ENCODE results near the gene GSK3A. TPM values are rescaled to one million over a fixed set of nuclear protein-coding genes. Genes with fewer than 3 reads are reported as not detected.

The GSK3A gene
- total RNA-seq, 1 donor from 2014 or later, result 50.3 TPM

DNA sequence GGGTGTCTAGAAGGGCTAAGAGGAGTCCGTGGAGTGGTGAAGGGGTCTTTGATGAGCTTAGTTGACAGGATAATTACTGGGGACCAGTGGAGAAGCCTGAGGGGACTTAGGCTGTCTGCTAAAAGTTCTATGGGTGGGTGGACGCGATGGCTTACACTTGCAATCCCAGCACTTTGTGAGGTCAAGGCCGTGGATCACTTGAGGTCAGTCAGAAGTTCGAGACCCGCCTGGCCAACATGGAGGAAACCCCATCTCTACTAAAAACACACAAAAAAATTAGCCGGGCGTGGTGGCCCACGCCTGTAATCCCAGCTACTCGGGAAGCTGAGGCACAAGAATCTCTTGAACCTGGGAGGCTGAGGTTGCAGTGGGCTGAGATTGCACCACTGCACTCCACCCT lies 2.8 kb upstream of the GSK3A start:
- Histone ChIP-seq H3K9me3 (ENCODE audit: insufficient read depth, low read depth, low read length) (no peaks in the 10 kb centered on the region), H3K4me3 (ENCODE audit: insufficient read depth, low read depth, low read length) (no peak overlapping the region), H3K4me1 (ENCODE audit: insufficient read depth, low read length) (peaks cover 30% of the 10 kb centered on the region), H3K9ac (ENCODE audit: low read length) (peak overlapping the region; percentile 25), H3K79me2 (ENCODE audit: insufficient read depth, low read length) (peaks cover 51% of the 10 kb centered on the region), H3K27ac (ENCODE audit: low read depth, low read length) (peak overlapping the region; percentile 53), H3K36me3 (ENCODE audit: insufficient read depth, low read length) (peaks cover 11% of the 10 kb centered on the region), H3K27me3 (ENCODE audit: insufficient read depth, low read length) (no peaks in the 10 kb centered on the region), H3K4me2 (ENCODE audit: low read length) (peak overlapping the region; percentile 88), H2AFZ (ENCODE audit: low read depth, low read length) (peak overlapping the region; percentile 55), H4K20me1 (ENCODE audit: insufficient read depth, low read length) (peaks cover 50% of the 10 kb centered on the region)
- H3K9me3 Mint-ChIP-seq (ENCODE audit: unreplicated experiment), result no peaks in the 10 kb centered on the region
- H3K27ac Mint-ChIP-seq (ENCODE audit: unreplicated experiment), result peak overlapping the region; percentile 94
- H3K4me1 Mint-ChIP-seq (ENCODE audit: low read depth, unreplicated experiment), result peaks cover 31% of the 10 kb centered on the region
- no peaks in the 10 kb centered on the region for H3K27me3 Mint-ChIP-seq (ENCODE audit: low read depth, unreplicated experiment)
- TF ChIP-seq, protein P1, sequence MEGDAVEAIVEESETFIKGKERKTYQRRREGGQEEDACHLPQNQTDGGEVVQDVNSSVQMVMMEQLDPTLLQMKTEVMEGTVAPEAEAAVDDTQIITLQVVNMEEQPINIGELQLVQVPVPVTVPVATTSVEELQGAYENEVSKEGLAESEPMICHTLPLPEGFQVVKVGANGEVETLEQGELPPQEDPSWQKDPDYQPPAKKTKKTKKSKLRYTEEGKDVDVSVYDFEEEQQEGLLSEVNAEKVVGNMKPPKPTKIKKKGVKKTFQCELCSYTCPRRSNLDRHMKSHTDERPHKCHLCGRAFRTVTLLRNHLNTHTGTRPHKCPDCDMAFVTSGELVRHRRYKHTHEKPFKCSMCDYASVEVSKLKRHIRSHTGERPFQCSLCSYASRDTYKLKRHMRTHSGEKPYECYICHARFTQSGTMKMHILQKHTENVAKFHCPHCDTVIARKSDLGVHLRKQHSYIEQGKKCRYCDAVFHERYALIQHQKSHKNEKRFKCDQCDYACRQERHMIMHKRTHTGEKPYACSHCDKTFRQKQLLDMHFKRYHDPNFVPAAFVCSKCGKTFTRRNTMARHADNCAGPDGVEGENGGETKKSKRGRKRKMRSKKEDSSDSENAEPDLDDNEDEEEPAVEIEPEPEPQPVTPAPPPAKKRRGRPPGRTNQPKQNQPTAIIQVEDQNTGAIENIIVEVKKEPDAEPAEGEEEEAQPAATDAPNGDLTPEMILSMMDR (IDR thresholded peaks at IDR 0.05; ENCODE audit: insufficient read depth, low read depth, low read length), result no peak
- no peak for TF ChIP-seq EZH2 (IDR thresholded peaks at IDR 0.05; ENCODE audit: insufficient read depth, low read length)
- no peak for FAIRE-seq
- H3K4me3 Mint-ChIP-seq (ENCODE audit: unreplicated experiment), result peak overlapping the region; percentile 89
- DNase-seq (ENCODE audit: low read depth), result no peak
- H3K36me3 Mint-ChIP-seq (ENCODE audit: low read depth, unreplicated experiment), result peaks cover 4% of the 10 kb centered on the region

DNA sequence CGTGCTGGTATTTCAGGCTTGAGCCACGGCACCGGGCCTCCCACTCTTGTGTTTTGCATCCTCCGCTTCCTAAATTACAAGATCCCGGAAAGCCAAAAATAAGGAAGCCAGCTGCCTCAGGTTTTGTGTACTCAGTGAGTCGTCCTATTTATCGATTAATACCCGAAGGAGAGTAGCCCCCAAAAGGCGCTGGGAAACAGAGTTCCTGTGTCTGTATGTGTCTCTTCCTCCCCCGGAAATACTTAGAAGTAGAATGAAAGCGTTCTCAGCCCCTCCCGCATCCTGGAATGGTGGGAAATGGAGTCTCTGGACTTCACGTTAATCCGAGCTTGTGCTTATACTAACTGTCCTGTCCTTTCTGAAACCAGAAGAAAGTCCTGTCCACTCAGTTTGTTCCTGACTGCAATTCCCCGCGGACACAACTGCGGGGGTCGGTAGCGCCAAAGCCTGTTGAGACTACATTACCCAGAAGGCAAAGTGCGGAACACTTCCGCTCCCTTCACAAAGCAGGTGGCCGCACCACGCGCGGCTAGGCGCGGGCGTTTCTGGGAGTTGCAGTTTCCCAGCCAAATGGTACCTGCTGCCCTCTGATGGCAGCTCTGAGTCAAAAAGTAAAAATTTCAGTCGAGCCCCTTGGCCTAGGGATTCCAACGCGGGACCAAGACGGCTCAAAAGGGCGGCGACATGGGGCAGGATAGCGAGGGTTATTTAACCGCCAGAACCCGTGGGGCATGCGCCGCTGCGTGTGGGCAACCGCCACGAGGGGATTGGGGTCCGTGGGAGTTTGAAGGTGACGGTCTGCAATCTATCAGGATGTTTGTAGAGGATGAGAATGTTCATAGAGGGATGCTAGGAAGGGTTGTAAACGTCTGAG lies 2.2 kb upstream of the GSK3A start:
- Mint-ChIP-seq H3K4me1 (ENCODE audit: low read depth, unreplicated experiment) (peaks cover 29% of the 10 kb centered on the region), H3K36me3 (ENCODE audit: low read depth, unreplicated experiment) (peaks cover 2% of the 10 kb centered on the region), H3K4me3 (ENCODE audit: unreplicated experiment) (peak overlapping the region; percentile 89), H3K27ac (ENCODE audit: unreplicated experiment) (peak overlapping the region; percentile 94), H3K27me3 (ENCODE audit: low read depth, unreplicated experiment) (no peaks in the 10 kb centered on the region), H3K9me3 (ENCODE audit: unreplicated experiment) (no peaks in the 10 kb centered on the region)
- Histone ChIP-seq H2AFZ (ENCODE audit: low read depth, low read length) (peak overlapping the region; percentile 55), H3K4me1 (ENCODE audit: insufficient read depth, low read length) (peaks cover 29% of the 10 kb centered on the region), H4K20me1 (ENCODE audit: insufficient read depth, low read length) (peaks cover 50% of the 10 kb centered on the region), H3K9ac (ENCODE audit: low read length) (peak overlapping the region; percentile 95), H3K27ac (ENCODE audit: low read depth, low read length) (peak overlapping the region; percentile 62), H3K27me3 (ENCODE audit: insufficient read depth, low read length) (no peaks in the 10 kb centered on the region), H3K79me2 (ENCODE audit: insufficient read depth, low read length) (peaks cover 51% of the 10 kb centered on the region), H3K36me3 (ENCODE audit: insufficient read depth, low read length) (peaks cover 4% of the 10 kb centered on the region), H3K4me2 (ENCODE audit: low read length) (peak overlapping the region; percentile 88), H3K4me3 (ENCODE audit: insufficient read depth, low read depth, low read length) (peak overlapping the region; percentile 97), H3K9me3 (ENCODE audit: insufficient read depth, low read depth, low read length) (no peaks in the 10 kb centered on the region)
- DNase-seq (ENCODE audit: low read depth) (peak; percentile 86), FAIRE-seq (peak; percentile 84)
- TF ChIP-seq, protein P1 (IDR thresholded peaks at IDR 0.05; ENCODE audit: insufficient read depth, low read depth, low read length), result peak; percentile 43
- TF ChIP-seq EZH2 (IDR thresholded peaks at IDR 0.05; ENCODE audit: insufficient read depth, low read length), result no peak
